HG02642 (cell line): ENCODE data around the gene LRRC45.
A peak's percentile ranks its signal among the peaks of the same experiment; 100 is the strongest.
"Not testable (repeated sequence)": the region's sequence is repeated elsewhere in the genome, so short reads cannot be mapped to it uniquely, and the experiment has no call there.

Source experiments
- ATAC-seq: cut with Tn5 transposase; IDR thresholded peaks from one replicate; pipeline ENCODE4 v1.9.1; 2021; ENCODE audit warnings: mild to moderate bottlenecking; ENCODE audit not compliant: unreplicated experiment, poor library complexity

LRRC45 gene

GRCh38 chr17:82022981-82023446 is at the start of gene LRRC45:
TSS of gene LRRC45 (plus strand) at chr17:82023305. CDS start at chr17:82023644, 339 bp downstream.
- ATAC-seq, result peak; percentile 83

- no peak for ATAC-seq
Observed at GRCh38 chr17:81973432-81973831, 49.7 kb upstream of the LRRC45 start.

GRCh38 chr17:81976332-81977210 is 46.5 kb upstream of the LRRC45 start:
- ATAC-seq, result peak; percentile 8

GRCh38 chr17:81977211-81977808 is 45.8 kb upstream of the LRRC45 start, which contains the start of gene ASPSCR1:
TSS of gene ASPSCR1 (plus strand) at chr17:81977629. CDS start at chr17:81977647, 18 bp downstream.
- ATAC-seq, result peak; percentile 83

- ATAC-seq, result no peak
Observed at GRCh38 chr17:81978524-81979298, 44.4 kb upstream of the LRRC45 start.

- no peak for ATAC-seq
Observed at GRCh38 chr17:81980122-81980521, 43.0 kb upstream of the LRRC45 start.

GRCh38 chr17:81980707-81981343 is 42.3 kb upstream of the LRRC45 start:
- no peak for ATAC-seq

GRCh38 chr17:81981511-81981910 is 41.6 kb upstream of the LRRC45 start:
- ATAC-seq, result not testable (repeated sequence)

GRCh38 chr17:81983011-81983638 is 40.0 kb upstream of the LRRC45 start:
- ATAC-seq, result no peak

GRCh38 chr17:81983639-81984373 is 39.3 kb upstream of the LRRC45 start:
- no peak for ATAC-seq

- ATAC-seq, result no peak
Observed at GRCh38 chr17:81984773-81985410, 38.2 kb upstream of the LRRC45 start.

GRCh38 chr17:81986606-81987005 is 36.5 kb upstream of the LRRC45 start:
- ATAC-seq, result no peak

GRCh38 chr17:81987161-81987770 is 35.8 kb upstream of the LRRC45 start:
- ATAC-seq, result no peak

GRCh38 chr17:81990836-81991683 is 32.0 kb upstream of the LRRC45 start:
- no peak for ATAC-seq

GRCh38 chr17:81991684-81992305 is 31.3 kb upstream of the LRRC45 start:
- ATAC-seq, result no peak

GRCh38 chr17:81992306-81993102 is 30.6 kb upstream of the LRRC45 start:
- no peak for ATAC-seq
